Cardiac muscle cell (in vitro differentiated cells and primary cell): ENCODE measurements around the gene NCLN. TPM values are rescaled to one million over a fixed set of nuclear protein-coding genes. Genes with fewer than 3 reads are reported as not detected.

Experiments used
- DNase-seq, 2 donors: peaks; one replicate each; pipeline versions ENCODE4 v3.0.0 to v3.0.0-alpha.2; 2010 to 2017; ENCODE audit warnings: low read depth in 1 of 2, low spot score in 1 of 2
- H3K27ac ChIP-seq: fragments of 200-600 bp; sonication (generic); 2 replicates; pipeline ENCODE4 v1.5.1; 2016
- H3K27me3 ChIP-seq: fragments of 200-600 bp; sonication (generic); 2 replicates; pipeline ENCODE4 v1.6.0; 2016; ENCODE audit warnings: control low read depth
- H3K36me3 ChIP-seq: fragments of 200-600 bp; sonication (generic); 2 replicates; pipeline ENCODE4 v1.5.1; 2016; ENCODE audit warnings: control low read depth
- H3K4me1 ChIP-seq: fragments of 200-600 bp; sonication (generic); 2 replicates; pipeline ENCODE4 v1.8.1; 2017; ENCODE audit warnings: low read depth, mild to moderate bottlenecking, mixed run types
- H3K4me3 ChIP-seq: fragments of 200-600 bp; sonication (generic); 2 replicates; pipeline ENCODE4 v1.5.1; 2016; ENCODE audit warnings: mild to moderate bottlenecking
- H3K9me3 ChIP-seq: fragments of 200-600 bp; sonication (generic); 2 replicates; pipeline ENCODE4 v1.5.1; 2017; ENCODE audit warnings: low read depth, mild to moderate bottlenecking, control low read depth
- CTCF ChIP-seq: IDR thresholded peaks from 2 replicates; pipeline ENCODE4 v1.5.1; 2012; ENCODE audit warnings: low read depth, mild to moderate bottlenecking, low read length
- polyA plus RNA-seq: library from polyadenylated mRNA; unstranded; fragments of >200 nt; fragmentation: Nextera tagmentation; extraction: Ambion mirVana; gene quantifications from 2 replicates; pipeline ENCODE4 v1.2.1, GENCODE V29; 2016
- total RNA-seq: library from RNA; depleted of rRNA; stranded (reverse); fragments of >200 nt; gene quantifications from 2 replicates; pipeline ENCODE4 v1.2.3, GENCODE V29; 2016

The NCLN gene
- total and polyA plus RNA-seq, 2 experiments from 2014 or later, result 30.6 to 55.7 TPM

- no peak overlapping the region for H3K4me3 ChIP-seq
- no peaks in the 10 kb centered on the region for H3K27me3 ChIP-seq
- no peak for TF ChIP-seq CTCF
- no peaks in the 10 kb centered on the region for H3K9me3 ChIP-seq
- no peaks in the 10 kb centered on the region for H3K36me3 ChIP-seq
- DNase-seq, result no peak
- no peak overlapping the region for H3K27ac ChIP-seq
- no peaks in the 10 kb centered on the region for H3K4me1 ChIP-seq
Measured at GRCh38 chr19:3238066-3238561, 52.4 kb downstream of the NCLN start.

- no peaks in the 10 kb centered on the region for H3K9me3 ChIP-seq
- H3K27ac ChIP-seq, result no peak overlapping the region
- DNase-seq, result no peak
- H3K27me3 ChIP-seq, result no peaks in the 10 kb centered on the region
- no peaks in the 10 kb centered on the region for H3K36me3 ChIP-seq
- H3K4me1 ChIP-seq, result no peaks in the 10 kb centered on the region
- no peak overlapping the region for H3K4me3 ChIP-seq
- no peak for TF ChIP-seq CTCF
Measured at GRCh38 chr19:3239367-3239766, 53.6 kb downstream of the NCLN start.

- peak; percentile 68 to 89 for DNase-seq
- TF ChIP-seq CTCF, result no peak
- no peaks in the 10 kb centered on the region for H3K4me1 ChIP-seq
Measured at GRCh38 chr19:3243819-3244700, 58.3 kb downstream of the NCLN start.

GRCh38 chr19:3245050-3245449 is 59.3 kb downstream of the NCLN start:
- no peak for DNase-seq
- Histone ChIP-seq H3K27ac (no peak overlapping the region), H3K36me3 (no peaks in the 10 kb centered on the region), H3K9me3 (no peaks in the 10 kb centered on the region), H3K27me3 (no peaks in the 10 kb centered on the region), H3K4me3 (no peak overlapping the region), H3K4me1 (no peaks in the 10 kb centered on the region)
- no peak for TF ChIP-seq CTCF

More at GRCh38 chr19:3243819-3244700, 58.3 kb downstream of the NCLN start:
- H3K27me3 ChIP-seq, result no peaks in the 10 kb centered on the region
- H3K9me3 ChIP-seq, result no peaks in the 10 kb centered on the region
- no peak overlapping the region for H3K4me3 ChIP-seq
- no peaks in the 10 kb centered on the region for H3K36me3 ChIP-seq
- no peak overlapping the region for H3K27ac ChIP-seq

GRCh38 chr19:3248728-3249326 is 63.1 kb downstream of the NCLN start:
- Histone ChIP-seq H3K27ac (no peak overlapping the region), H3K9me3 (no peaks in the 10 kb centered on the region), H3K4me3 (no peak overlapping the region), H3K36me3 (no peaks in the 10 kb centered on the region), H3K4me1 (no peaks in the 10 kb centered on the region), H3K27me3 (no peaks in the 10 kb centered on the region)
- TF ChIP-seq CTCF, result no peak
- DNase-seq, result no peak
